ENCODE measurements around the gene HSD3B2.

- TF ChIP-seq POLR2A (IDR thresholded peaks at IDR 0.05; ENCODE audit: extremely low read depth, insufficient read length), result no peak
- no peak for TF ChIP-seq CTCF (IDR thresholded peaks at IDR 0.05; ENCODE audit: low read depth, low read length)
- TF ChIP-seq MAX (IDR thresholded peaks at IDR 0.05; ENCODE audit: low read depth, low read length), result no peak
Measured at GRCh38 chr1:119420638-119421037, 5.7 kb downstream of the HSD3B2 start.

Data from NB4 (cell line).